HG03060 (cell line): ENCODE measurements around the gene QRICH2.
"Not testable (repeated sequence)": the region's sequence is repeated elsewhere in the genome, so short reads cannot be mapped to it uniquely, and the experiment has no call there.

Experiments
- ATAC-seq: cut with Tn5 transposase; IDR thresholded peaks from one replicate; pipeline ENCODE4 v1.9.1; 2021; ENCODE audit warnings: low read depth, moderate number of reproducible peaks; ENCODE audit not compliant: unreplicated experiment

The QRICH2 gene

DNA sequence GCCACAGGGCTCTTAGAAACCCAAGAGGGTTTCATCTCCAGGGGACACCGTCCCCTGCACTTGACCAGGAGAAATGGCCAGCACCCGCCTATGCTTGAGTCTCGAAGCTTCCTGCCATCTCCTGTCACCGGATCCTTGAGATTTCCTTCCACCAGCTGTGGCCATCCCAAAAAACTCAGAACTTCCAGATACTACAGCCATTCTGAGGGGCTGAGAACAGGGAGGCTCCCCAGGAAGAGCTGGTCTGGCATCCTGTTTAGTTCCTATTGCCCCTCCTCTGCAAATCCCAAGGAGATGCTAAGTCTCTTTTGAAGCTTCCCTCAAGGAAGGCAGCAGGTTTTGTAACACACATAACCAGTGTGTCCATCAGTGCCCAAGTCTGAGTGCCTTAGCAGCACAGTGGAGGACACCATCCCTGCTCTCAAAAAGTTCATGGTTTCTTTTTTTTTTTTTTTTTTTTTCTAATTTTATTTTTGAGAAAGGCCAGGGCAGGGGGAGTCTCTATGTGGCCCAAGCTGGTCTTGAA, 41.0 kb downstream of the QRICH2 start:
- ATAC-seq: no peak

DNA sequence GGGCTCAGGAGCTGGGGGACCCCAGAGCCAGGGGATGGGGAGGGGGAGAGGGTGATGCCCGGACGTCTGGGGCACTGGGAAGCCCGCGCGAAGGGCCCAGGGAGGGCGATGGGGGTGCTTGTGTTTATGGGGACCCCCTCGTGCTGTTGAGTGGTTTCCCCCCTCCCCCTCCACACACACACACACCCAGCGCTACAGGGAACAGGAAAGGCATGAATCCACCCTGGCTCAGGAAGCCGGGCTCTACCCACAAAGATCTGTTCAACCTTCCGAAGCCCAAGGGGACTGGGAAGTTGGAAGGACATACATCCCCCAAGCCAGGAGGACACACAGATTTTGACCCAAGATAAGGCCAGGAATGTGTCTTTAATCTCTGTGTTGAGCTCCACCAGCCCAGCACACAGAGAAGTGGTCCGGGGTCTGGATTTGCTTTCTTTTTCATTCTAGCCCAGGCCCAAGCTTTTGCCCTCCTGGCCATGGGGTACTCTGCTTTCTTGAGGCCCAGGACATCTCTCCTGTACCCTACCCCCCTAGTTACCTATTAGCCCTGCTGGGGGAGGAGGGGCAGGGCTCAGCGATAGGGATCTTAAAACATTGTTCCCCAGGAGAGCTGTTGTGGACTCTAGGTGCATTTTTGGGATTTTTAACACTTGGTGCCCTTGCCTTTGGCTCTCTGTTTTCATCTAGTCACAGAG, 41.7 kb downstream of the QRICH2 start:
- ATAC-seq: no peak

DNA sequence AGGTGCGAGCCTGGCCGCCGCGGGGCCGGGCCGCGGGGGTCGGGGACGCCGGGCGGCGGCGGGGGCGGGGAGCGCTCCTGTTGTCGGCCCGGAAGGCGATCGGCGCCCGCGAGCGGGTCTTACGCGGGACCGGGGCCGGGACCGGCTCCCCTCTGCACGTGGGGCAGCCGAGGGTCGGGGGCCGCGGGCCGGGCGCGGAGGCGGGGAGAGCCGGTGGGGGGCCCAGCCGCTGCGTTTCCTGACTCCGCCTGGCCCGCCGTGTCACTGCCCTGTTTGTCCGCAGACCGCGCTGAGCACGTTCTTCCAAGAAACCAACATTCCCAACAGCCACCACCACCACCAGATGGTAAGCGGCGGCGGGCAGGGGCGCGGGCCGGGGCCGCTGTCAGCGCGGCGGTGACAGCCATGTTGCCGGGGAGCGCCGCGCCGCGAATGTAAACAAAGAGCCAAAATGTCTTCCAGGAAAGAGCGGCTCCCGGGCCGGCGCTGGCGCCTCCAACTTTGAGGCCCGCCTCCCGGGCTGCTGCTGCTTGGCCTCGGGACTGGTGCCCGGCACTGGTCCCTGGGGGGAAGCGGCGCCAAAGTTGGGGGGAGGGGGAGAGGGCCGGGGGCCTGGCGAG, 42.3 kb downstream of the QRICH2 start:
- no peak for ATAC-seq

- ATAC-seq: peak; percentile 51
Measured at GRCh38 chr17:76264755-76265623, 43.1 kb downstream of the QRICH2 start, which contains the start of gene UBALD2. UBALD2 (plus strand) TSS chr17:76265348; CDS start chr17:76265506, 158 bp downstream.

DNA sequence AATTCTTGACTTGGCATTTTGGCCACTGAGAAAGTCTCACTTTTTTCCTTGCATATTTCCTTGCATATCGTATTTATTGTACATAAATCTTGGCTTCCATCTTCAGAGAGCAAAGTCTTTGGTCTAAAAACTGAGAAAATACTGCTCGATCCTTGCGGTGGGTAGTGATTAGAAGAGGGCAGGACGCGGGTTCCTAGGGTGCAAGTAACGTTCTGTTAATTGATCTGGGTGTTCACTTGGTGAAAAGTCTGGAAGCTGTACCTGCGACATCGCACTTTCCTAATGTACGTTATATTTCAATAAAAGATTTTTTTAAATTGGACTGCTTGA, 43.7 kb downstream of the QRICH2 start:
- ATAC-seq: no peak

DNA sequence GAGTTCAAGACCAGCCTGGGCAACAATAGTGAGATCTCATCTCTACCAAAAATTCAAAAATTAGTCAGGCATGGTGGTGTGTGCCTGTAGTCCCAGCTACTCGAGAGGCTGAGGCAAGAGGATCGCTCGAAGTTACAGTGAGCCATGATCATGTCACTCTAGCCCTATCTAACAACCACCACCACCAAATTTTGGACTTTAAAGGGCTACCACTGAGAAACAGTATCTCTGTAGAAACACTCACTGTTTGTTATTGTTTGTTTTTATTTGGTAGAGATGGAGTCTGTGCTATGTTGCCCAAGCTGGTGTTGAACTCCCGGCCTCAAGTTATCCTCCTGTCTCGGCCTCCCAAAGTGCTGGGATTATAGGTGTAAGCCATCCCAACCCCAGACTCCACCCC, 44.2 kb downstream of the QRICH2 start:
- no peak for ATAC-seq

GRCh38 chr17:76262732-76263344, 45.2 kb downstream of the QRICH2 start:
- ATAC-seq: no peak

DNA sequence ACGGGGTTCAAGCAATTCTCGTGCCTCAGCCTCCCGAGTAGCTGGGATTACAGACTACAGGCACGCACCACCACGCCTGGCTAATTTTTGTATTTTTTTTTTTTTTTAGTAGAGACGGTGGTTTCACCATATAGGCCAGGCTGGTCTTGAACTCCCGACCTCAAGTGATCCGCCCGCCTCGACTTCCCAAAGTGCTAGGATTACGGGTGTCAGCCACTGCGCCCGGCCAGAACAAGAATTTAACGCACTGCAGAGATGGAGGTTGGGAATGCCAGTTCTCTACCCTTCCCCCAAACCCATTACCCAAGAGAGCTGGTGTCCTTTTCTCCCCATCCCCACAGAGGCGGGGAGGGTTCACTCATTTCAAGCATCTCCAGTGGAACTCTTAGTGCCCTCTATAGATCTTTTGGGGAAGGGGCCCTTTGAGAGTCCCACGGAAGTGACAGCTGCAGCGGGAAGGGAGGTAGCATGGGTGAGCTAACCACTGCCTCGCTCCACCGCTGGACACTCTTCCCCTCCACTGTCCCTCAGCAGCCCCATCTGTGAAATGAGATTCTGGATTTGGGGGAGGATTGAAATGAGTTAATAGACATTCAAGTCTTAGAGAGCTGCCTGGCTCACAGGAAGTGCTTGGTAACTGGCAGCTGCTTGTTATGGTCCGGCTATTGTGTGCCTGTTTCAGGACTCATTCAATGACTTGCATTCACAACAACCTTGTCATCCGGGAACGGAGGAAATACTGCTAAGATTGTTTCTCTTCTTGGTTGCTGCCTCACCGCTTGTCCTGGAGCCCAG, 46.5 kb downstream of the QRICH2 start:
- no peak for ATAC-seq

DNA sequence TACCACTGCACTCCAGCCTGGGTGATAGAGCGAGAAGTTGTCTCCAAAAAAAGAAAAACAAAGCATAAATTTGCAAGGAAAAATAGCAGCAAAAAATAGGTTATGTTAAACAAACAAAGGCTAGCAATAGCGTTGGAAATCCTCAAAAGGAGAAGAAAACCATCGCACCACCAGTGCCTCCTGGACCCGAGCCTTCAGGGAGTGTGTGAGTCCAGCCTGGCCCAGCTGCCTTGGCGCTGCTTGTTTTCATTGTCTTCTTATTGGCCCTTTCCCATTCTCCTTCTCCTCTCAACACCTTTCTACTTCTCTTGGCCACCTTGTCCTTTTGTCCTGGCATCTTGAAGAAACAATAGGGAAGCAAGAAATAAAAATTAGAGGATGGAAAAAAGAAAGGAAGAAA, 47.4 kb downstream of the QRICH2 start:
- ATAC-seq: no peak

GRCh38 chr17:76260220-76260619, 47.9 kb downstream of the QRICH2 start:
- ATAC-seq: no peak

DNA sequence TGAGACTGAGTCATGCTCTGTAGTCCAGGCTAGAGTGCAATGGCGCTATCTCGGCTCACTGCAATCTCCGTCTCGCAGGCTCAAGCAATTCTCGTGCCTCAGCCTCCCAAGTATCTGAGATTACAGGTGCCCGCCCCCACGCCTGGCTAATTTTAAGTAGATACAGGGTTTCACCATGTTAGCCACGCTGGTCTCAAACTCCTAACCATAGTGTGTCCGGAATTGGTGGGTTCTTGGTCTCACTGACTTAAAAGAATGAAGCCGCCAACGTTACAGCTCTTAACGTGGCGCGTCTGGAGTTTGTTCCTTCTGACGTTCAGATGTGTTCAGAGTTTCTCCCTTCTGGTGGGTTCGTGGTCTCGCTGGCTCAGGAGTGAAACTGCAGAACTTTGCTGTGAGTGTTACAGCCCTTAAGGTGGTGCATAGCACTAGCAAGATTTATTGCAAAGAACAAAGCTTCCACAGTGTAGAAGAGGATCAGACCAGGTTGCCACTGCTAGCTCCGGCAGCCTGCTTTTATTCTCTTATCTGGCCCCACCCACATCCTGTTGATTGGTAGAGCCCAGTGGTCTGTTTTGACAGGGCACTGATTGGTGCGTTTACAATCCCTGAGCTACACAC, 51.5 kb downstream of the QRICH2 start:
- not testable (repeated sequence) for ATAC-seq

DNA sequence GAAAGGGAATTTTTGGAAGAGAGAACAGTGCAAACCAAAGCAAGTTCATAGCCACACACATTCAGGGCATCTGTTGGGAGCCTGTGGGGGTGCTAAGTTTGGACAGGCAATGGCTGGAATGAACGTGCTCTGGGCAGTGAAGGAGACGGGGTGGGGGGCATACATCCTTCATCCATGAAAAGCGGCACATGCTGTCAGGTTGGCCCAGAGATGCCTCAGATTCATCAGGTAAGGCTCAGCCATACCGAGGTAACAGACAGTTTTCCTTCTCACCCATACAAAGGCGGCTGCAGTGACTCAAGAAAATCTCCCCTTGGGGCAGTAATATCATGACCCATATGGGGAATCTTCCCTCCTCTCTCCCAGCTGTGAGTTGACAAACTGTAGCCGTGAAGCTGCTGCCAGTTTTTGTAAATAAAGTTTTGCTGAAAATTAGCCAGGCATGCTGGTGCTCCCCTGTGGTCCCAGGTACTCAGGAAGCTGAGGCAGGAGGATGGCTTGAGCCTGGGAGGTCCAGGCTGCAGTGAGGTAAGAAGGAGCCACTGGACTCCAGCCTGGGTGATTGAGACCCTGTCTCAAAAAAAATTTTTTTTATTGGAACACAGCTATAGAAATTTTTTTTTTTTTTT, 52.2 kb downstream of the QRICH2 start:
- no peak for ATAC-seq

GRCh38 chr17:76254275-76254674, 53.8 kb downstream of the QRICH2 start:
- ATAC-seq: no peak

- no peak for ATAC-seq
Measured at GRCh38 chr17:76253841-76254240, 54.2 kb downstream of the QRICH2 start.

DNA sequence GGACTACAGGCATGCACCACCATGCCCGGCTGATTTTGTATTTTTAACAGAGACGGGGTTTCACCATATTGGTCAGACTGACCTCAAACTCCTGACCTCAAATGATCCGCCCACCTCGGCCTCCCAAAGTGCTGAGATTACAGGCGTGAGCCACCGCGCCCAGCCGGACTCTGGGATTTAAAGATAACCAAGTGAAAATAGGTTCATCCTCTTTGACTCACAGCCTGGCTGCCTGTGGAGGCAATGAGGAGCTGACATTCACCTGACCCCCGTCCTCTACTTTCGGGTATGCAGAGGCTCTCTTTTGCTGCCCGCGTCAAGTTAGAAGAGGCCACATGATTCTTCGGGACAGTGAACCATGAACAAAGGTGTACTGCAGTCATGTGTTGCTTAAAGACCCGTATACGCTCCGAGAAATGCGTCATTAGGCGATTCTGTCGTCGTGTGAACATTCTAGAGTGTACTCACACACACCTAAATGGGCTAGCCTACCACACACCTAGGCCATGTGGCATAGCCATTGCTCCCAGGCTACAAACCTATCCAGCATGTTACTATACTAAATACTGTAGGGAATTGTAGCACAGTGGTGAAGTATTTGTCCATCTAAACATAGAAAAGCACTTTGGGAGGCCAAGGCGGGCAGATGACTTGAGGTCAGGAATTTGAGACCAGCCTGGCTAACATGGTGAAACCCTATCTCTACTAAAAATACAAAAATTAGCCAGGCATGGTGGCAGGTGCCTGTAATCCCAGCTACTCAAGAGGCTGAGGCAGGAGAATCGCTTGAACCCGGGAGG, 54.9 kb downstream of the QRICH2 start:
- not testable (repeated sequence) for ATAC-seq

- no peak for ATAC-seq
Measured at GRCh38 chr17:76252040-76252954, 55.8 kb downstream of the QRICH2 start.

DNA sequence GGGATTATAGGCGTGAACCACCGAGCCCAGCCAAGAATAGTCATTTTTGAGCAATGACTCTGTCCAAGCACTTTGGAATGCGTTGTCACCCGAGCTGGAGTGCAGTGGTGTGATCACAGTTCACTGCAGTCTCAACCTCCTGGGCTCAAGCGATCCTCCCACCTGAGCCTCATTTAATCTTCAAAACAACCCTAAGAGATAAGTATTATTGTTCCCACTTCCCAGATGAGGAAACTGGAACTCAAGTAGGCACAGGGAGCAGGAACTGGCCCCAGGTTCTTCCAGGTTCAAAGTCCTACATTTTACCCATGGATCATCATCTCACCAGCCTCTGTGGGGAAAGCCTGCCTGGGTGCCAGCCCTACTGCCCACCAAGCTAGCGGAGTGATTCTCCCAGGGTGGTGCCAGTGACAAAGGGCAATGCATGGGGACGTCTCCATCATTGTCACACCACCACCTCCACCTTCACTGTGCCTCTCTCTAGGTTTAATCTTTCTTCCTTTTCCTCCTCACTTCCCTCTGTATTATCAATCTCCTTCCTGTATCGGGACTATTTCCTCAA, 56.5 kb downstream of the QRICH2 start:
- ATAC-seq: no peak
